ENCODE data around the gene CST9. TPM values are rescaled to one million over a fixed set of nuclear protein-coding genes. Genes with fewer than 3 reads are reported as not detected.

Gene CST9
- total and polyA plus RNA-seq, 2 donors (not counting 3 experiments of a cell fraction or from before 2014, with no cell fraction given) = not detected

DNA sequence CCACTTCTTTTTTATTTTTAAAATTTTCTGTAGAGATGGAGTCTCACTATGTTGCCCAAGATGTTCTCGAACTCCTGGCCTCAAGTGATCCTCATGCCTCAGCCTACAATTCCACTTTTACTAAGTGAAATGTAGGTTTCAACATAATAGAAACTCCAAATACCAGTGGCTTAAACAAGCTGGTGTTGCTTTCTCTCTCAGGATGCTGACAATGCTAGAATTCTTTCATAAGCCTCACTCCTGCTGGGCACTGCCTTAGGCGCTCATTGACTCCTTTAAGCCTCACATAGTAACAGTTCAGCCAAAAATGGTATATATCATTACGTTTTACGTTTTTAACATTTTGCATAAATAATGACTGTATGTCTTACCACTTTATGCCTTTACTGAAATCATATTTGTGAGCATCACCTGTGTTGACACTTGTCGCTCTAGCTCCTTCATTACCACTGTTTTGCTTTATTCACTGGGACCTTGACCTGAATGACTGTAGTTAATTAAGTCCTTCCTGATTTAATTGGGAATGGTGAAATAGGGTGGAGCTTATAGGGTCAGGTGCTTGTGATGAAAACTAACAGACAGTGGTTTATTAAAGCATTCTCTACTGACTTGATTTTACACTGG, 3.9 kb upstream of the CST9 start:
- intact Hi-C loops (cut with micrococcal nuclease) = loop anchor here (10.0 kb wide), 3 partner anchors 55 to 925 kb away; partner anchors contain the start of gene THBD
- TF ChIP-seq MYC (IDR thresholded peaks at IDR 0.05; ENCODE audit: low read depth, low read length) (no peak), GATA2 (IDR thresholded peaks at IDR 0.05; ENCODE audit: insufficient read depth, insufficient read length, low read depth, low read length) (no peak), POLR2A (IDR thresholded peaks at IDR 0.05; ENCODE audit: low read depth, low read length) (no peak), EZH2 (IDR thresholded peaks at IDR 0.05; ENCODE audit: borderline replicate concordance, low read depth, low read length, severe bottlenecking) (no peak)
- TF ChIP-seq, protein P1, sequence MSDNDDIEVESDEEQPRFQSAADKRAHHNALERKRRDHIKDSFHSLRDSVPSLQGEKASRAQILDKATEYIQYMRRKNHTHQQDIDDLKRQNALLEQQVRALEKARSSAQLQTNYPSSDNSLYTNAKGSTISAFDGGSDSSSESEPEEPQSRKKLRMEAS (IDR thresholded peaks at IDR 0.05; ENCODE audit: insufficient read depth, insufficient read length) = no peak
- TF ChIP-seq, protein P2, sequence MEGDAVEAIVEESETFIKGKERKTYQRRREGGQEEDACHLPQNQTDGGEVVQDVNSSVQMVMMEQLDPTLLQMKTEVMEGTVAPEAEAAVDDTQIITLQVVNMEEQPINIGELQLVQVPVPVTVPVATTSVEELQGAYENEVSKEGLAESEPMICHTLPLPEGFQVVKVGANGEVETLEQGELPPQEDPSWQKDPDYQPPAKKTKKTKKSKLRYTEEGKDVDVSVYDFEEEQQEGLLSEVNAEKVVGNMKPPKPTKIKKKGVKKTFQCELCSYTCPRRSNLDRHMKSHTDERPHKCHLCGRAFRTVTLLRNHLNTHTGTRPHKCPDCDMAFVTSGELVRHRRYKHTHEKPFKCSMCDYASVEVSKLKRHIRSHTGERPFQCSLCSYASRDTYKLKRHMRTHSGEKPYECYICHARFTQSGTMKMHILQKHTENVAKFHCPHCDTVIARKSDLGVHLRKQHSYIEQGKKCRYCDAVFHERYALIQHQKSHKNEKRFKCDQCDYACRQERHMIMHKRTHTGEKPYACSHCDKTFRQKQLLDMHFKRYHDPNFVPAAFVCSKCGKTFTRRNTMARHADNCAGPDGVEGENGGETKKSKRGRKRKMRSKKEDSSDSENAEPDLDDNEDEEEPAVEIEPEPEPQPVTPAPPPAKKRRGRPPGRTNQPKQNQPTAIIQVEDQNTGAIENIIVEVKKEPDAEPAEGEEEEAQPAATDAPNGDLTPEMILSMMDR (IDR thresholded peaks at IDR 0.05; ENCODE audit: extremely low read depth in 1 of 2, insufficient read depth in 1 of 2, low read depth in 1 of 2, low read length in 2 of 2) = no peak
- Histone ChIP-seq H3K79me2 (ENCODE audit: control insufficient read depth, insufficient read depth, low read length) (no peaks in the 10 kb centered on the region), H3K36me3 (ENCODE audit: control insufficient read depth in 2 of 2, extremely low read depth in 1 of 2, insufficient read depth in 2 of 2, low read length in 2 of 2) (no peaks in the 10 kb centered on the region), H2AFZ (ENCODE audit: low read depth, low read length) (no peak overlapping the region), H3K4me3 (replicated peaks in 1 of 3; ENCODE audit: insufficient read depth in 1 of 3, low read depth in 1 of 3, low read length in 3 of 3) (no peak overlapping the region), H3K4me1 (ENCODE audit: control insufficient read depth, extremely low read depth, insufficient read depth, low read length) (no peaks in the 10 kb centered on the region), H3K9me1 (replicated peaks; ENCODE audit: control insufficient read depth, extremely low read depth, insufficient read depth, low read length) (no peaks in the 10 kb centered on the region), H3K4me2 (ENCODE audit: insufficient read depth, low read length) (no peak overlapping the region), H4K20me1 (replicated peaks; ENCODE audit: control insufficient read depth, extremely low read depth, insufficient read depth, low read length) (no peaks in the 10 kb centered on the region), H3K27me3 (ENCODE audit: control insufficient read depth in 2 of 2, insufficient read depth in 2 of 2, low read length in 2 of 2) (peaks cover 6 to 10% of the 10 kb centered on the region in 2 experiments), H3K9me3 (replicated peaks; ENCODE audit: control insufficient read depth, insufficient read depth, low read length) (no peaks in the 10 kb centered on the region), H3K27ac (ENCODE audit: insufficient read depth, low read depth, low read length) (no peak overlapping the region), H3K9ac (replicated peaks; ENCODE audit: extremely low read depth, insufficient read depth, low read length) (no peak overlapping the region)
- DNase-seq (ENCODE audit: low read depth, low spot score) (no peak), FAIRE-seq (no peak)
- dilution Hi-C loops (cut with MboI; ENCODE audit: extremely low pct_ligation_motif_present, low sequenced_read_pairs) = no loop called here
- CTCF ChIA-PET = interaction anchor here (1.0 to 1.3 kb wide), 2 partner anchors 27 to 29 kb away, joined by 3 to 4 read pairs; partner anchors contain the start of gene CST3
- POLR2A ChIA-PET = no interaction called here
- BruUV-seq (replicated peaks) = no TSS peak

All from endothelial cell of umbilical vein (primary cell).